Cardiac septum (tissue), 1 donor: ENCODE measurements around the gene BSND. TPM values are rescaled to one million over a fixed set of nuclear protein-coding genes. Genes with fewer than 3 reads are reported as not detected.
A peak's percentile ranks its signal among the peaks of the same experiment; 100 is the strongest.
"Not testable (repeated sequence)": the region's sequence is repeated elsewhere in the genome, so short reads cannot be mapped to it uniquely, and the experiment has no call there.

Source experiments
- DNase-seq: peaks from one replicate; pipeline ENCODE4 v3.0.0-alpha.2; 2020; ENCODE audit warnings: low spot score
- intact Hi-C: fragments of 100-400 bp; cut with DNase I; formaldehyde crosslinking; loops from one replicate; pipeline ENCODE4 v1.14.0; 2022
- total RNA-seq: library from RNA; stranded (reverse); fragmentation: NEBNext Ultra II Directional; extraction: Animal tissue kit (Norgen Biotek cat#: 25700); gene quantifications from one replicate; pipeline ENCODE4 v1.2.1, GENCODE V29; 2021
- donor health status: DM: no; HTN: no; CAD: no.

The BSND gene
- total RNA-seq, 1 donor from 2014 or later = not detected

DNA sequence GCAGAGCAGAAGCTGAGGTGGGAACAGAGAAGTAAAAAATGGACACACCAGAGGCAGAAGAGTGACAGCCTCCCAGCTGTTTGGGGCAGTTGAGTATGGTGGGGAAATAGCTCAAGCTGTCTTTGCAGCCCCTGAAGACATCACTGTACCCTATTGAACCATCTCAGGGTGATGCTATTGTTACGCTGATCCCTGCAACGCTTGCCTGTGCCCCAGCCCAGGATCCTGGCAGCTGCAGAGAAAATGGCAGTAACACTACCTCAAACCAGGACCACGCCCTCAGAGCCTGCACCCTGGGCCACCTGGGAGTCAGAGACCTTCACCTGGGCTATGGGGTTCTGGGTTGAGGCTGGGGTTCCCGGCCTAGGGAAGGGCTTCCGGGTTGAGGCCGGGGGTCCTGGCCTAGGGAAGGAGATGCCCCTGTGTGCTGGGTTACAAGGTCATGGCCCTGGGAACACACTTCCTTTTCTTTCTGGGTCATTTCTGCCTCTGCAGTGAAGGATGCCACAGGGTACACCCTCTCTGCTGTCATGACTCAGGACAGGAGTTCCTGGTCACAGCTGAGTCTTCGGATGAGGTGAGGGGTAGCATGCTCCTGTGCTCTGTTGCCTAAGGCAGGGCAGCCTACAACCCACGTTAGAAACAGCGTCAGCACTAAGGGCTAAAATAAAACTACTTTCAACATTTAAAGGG is 11.6 kb downstream of the BSND start:
- no peak for DNase-seq
- intact Hi-C loops = no loop called here

DNA sequence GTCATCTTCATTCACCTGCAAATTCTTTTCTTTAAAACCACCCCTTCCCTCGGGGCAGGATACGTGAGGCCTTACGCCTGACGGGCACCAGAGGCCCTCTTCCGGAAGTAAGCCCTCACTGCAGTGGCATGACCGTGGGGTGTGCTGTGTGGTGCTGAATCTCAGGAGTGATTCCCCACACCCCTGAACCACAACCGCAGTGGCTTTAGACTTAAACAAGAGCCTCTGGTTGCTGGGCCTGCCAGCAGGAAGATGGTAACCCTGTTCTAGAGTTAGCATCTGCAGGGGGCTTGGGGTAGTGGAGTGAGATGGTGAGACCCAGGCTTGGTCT is 12.1 kb downstream of the BSND start:
- DNase-seq = no peak

DNA sequence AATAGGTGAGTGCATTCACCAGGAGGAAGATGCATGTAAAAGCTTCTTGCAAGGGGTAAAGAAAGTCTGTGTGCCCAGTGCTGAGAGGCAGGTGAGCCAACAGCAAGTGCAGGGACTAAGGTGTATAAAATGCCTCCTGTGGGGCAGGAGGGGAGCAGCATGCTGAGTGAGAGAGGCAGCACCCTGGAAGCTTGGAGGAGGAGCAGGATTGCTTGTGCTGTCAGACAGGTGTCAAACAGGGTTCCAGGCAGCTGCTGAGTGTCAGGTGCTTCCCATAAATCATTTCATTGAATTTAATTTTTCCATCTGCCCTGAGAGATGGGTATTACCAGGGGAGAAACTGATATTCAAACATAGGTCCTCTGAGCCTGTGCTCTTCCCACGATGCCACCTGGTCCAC is 13.9 kb downstream of the BSND start:
- intact Hi-C loops = no loop called here

More for the DNA sequence above, 12.1 kb downstream of the BSND start:
- intact Hi-C loops = no loop called here

DNA sequence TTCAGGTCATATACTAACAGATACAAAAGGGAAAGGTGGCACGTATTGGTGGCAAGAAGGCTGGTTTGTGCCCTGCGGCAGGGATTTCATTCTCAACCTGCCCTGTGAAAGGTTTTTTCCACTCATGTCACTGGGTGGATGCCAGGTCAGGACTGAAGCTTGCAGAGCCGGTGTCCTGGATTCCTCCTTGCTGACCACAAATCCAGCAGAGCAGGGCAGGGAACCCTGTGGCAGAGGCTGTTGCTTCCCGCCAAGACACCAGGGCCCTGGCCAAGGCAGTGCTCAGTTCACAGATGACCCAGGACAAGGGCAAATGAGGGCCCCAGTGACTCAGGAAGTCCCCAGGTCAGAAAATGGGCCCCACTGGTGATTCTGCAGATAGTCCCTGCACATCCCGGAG is 16.4 kb downstream of the BSND start:
- intact Hi-C loops = no loop called here
- no peak for DNase-seq

More for the DNA sequence above, 13.9 kb downstream of the BSND start:
- no peak for DNase-seq

DNA sequence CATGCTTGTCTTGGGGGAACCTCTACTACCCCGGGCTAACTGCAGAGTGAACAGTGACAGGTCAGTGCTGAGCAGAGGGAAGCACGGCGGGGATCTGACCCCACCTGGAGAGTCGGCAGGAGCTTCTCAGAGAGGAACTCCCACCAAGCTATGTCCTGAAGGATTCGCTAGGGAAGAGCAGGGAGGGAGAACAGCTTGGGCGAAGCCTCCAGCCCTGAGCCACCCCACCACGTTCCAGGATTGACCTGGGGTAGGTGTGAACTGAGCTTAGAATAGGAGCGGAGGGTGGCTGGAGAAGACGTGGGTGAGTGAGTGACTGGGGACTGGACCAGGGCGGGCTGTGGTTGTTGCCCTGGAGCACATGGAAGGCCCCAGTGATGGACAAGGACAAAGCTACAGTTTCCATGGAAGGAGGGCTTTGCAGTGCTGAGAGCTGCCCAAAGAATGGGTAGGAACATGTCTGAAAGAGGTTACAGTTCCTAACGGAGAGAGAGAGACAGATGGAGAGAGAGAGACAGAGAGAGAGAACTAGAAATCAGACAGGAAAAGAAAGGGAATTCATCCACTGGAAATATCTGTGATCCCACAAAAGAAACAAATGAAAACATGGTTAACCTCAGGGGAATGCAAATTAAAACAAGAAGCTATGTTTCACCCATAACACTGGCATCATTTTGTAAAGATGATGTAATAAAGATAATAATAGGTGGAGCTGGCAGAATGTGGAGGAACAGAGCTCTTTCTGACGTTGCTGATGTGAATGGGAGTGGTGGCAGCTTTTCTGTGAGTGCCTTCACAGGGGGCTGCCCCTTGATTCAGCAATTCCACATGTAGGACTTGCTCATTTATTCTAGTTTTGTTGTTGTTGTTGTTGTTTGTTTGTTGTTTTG is 17.2 kb downstream of the BSND start:
- intact Hi-C loops = no loop called here
- DNase-seq = no peak

DNA sequence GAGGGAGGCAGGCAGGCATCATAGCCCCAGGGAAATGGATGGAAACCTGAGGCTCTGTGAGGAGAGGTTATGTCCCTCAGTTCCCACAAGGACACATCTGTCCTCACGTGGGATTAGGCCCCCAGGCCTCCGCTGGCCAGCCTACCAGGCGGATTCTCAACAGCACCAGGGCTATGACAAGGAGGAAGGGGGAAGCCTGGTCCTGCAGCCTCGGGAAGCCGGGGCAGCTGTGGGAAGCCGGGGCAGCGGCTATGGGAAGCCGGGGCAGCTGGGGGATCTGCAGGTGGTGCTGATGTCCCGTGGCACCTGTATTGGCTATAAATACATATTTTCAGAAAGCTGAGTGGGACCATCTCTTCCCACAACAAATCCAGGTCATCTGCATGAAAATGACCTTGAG is 19.7 kb downstream of the BSND start:
- DNase-seq = no peak
- intact Hi-C loops = no loop called here

DNA sequence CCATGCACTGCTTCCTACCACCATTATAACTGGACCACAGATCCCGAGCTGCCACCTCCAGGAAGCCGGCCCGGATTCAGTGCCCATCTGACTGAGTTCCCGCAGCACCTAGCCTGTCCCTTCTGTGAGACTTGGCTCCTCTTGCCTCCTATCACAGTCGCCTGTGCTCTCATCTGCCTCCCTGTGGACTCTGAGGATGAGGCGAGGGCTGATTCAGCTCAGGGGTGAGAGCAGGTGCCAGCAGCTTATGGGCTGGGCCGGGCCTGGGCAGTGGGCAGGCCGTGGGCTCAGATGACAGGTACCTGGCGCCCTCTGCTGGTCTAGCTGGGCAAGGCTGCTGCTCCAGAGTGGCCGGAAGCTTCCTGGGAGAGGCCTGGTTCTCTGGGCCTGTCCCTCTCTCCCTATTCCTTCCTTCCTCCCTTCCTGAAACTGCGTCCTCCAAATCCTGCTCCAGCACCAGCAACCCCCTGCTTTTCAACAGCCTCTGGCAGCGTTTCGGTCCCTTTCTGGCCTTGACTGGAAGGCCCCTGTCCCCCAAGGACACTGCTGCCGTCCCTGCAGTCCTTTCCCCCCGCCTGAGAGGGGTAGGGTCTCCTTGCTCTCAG is 23.3 kb downstream of the BSND start:
- intact Hi-C loops = loop anchor here (2.0 kb wide), 1 partner anchor 71 kb away; no protein-coding TSS in a partner anchor
- DNase-seq = peak; percentile 86

DNA sequence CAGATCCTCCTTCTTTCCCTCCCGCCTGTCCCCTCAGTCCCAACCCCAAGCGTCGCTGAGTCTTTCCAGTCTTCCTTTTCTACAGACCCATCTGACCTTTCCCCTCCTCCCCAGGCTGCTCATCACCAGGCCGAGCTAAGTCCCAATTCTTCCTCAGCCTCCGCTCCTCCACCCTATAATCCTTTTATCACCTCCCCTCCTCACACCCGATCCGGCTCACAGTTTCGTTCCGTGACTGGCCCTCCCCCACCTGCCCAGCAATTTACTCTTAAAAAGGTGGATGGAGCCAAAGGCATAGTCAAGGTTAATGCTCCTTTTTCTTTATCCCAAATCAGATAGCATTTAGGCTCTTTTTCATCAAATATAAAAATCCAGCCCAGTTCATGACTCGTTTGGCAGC is 25.4 kb downstream of the BSND start:
- intact Hi-C loops, DNase-seq: not testable (repeated sequence)

DNA sequence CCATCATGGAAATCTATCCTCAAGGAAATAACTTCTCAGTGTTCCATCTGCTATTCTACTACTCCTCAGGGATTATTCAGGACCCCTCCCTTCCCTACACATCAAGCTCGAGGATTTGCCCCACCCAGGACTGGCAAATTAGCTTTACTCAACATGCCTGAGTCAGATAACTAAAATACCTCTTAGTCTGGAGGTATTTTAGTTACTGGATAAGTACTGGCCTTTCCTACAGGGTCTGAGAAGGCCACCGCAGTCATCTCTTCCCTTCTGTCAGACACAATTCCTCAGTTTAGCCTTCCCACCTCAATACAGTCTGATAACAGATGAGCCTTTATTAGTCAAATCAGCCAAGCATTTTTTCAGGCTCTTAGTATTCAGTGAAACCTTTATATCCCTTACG is 27.9 kb downstream of the BSND start:
- intact Hi-C loops, DNase-seq: not testable (repeated sequence)

DNA sequence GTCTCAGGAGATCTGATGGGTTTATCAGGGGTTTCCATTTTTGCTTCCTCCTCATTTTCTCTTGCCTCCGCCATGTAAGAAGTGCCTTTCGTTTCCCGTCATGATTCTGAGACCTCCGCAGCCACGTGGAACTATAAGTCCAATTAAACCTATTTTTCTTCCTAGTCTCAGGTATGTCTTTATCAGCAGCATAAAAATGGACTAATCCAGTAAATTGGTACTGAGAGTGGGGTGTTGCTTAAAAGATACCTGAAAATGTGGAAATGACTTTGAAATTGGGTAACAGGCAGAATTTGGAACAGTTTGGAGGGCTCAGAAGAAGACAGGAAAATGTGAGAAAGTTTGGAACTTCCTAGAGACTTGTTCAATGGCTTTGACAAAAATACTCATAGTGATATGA is 32.4 kb downstream of the BSND start:
- intact Hi-C loops, DNase-seq: not testable (repeated sequence)

DNA sequence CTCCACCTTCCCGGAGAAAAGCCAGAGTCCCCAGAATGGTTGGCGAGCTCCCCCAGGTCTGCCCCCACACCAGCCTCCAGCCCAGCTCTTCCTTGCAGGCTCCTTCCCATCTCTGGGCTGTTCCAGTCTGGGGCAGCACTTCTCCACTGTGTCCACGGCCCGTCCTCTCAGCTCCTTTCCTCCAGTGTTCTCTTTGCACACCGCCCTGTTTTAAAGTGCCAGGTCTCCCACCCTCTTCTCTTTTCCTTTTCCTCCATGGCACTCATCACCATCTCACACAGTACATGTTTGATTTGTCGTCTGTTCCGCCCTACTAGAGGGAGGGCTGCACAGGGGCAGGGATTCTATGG is 34.5 kb downstream of the BSND start:
- DNase-seq = no peak
- intact Hi-C loops = no loop called here

DNA sequence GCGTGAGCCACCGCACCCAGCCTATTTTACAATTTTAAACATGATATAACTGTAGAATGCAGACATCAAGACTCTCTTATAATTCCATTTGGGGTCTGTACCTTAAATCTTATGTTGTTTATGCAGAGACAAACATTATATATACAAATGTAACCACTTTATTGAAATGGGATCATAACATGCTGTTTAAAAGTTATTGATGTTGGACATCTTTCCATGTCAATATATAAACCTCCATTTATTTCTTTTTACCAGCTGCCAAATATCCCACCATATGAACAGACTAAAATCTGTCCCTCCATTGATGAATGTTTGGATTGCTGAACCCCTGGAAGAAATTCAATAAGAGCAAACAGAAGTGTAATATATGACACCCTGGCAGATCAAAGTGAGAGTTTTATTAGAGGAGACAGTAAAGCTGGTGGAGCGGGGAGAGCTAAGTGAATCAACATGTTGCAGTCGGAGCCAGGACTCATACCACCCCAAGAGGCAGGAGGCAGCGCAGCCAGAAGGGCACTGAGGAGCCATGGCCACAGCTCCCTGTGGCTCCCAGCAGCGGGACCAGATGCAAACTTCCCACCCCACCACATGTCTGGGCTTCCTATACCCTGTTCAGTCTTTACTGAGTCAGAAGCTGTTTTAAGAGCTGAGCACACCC is 35.9 kb downstream of the BSND start:
- intact Hi-C loops = no loop called here
- DNase-seq = no peak

DNA sequence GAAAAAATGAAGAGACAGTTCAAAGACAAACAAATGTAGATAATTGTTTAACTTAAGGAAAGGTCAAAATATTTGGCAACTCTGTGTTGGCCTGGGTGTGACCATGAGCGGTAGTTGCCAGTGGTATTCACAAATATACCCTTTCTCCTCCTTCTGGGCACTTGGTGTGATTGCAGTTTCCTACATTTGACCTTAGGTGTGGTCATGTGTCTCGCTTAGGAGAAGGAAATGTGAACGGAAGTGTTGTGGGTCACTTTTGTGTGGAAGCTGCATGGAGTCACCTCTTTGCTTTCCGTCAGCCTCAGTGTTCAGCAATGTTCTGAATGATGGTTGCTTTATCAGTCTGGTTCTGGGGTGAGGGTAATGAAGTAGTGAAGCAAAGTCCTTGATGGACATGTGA is 37.2 kb downstream of the BSND start:
- no peak for DNase-seq
- intact Hi-C loops = no loop called here

DNA sequence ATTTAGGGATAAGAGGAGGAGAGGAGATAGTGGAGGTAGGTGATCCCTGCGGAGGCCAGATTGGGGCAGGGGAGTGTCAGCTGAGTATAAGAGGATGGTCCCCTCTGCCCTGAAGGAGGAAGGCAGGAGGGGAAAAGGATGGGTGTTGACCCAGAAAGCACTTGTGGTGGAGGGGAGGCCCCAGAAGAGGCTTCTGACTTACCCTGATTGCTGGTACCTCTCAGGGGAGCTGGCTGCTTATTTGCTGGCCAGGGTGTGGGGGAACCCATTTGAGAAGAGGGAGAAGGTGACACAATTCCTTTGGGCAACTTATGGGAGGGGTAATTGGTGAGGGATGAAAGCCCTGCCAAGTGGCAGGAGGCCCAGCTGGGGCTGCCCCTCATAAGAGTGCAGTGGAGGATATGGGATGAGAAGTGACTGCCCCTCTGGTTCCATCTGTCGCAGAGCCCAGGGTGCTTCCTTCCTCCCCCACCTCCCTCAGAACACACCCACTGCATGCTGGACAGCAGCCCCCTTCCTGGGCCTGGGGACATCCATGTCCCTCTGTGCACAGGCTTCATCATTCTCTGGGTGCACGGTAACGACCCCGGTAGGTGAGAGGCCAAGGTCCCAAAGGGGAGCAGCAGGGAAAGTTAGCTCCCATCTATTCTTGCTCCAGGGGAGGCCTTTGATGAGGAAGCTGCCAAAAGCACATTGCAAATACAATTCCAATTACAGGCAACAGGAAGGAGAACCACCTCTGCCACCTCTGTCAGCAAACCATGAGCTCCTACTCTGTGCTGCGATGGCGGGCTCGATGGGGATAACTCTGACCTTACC is 39.2 kb downstream of the BSND start:
- no peak for DNase-seq
- intact Hi-C loops = no loop called here

DNA sequence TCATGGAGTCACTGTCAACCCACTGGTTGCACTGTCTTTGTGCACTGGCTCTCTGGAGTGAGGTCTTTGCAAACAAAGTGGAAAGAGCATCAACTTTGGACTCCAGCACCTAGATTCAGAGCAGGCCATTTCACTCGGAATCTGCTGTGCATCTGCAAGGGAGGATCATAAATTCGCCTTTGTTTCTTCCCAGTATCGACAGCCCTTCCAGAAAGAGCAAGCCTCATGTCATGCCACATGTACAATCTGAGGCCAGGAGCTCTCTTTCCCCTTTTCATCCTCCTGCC is 39.8 kb downstream of the BSND start:
- no peak for DNase-seq
- intact Hi-C loops = no loop called here

DNA sequence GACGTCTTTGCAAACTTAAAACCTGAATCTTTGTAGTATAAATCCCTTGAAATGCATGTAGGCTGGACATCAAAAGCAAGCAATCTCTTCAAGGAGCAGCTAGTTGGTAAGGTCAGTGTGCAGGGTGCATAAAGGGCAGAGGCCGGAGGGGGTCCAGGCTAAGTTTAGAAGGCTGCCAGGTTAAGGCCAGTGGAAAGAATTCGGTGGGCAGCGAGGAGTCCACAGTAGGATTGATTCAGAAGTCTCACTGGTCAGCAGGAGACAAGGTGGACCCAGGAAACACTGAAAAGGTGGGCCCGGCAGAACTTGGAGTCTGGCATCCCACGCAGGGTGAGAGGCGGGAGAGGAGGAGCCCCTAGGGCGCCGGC is 40.2 kb downstream of the BSND start:
- intact Hi-C loops = no loop called here

DNA sequence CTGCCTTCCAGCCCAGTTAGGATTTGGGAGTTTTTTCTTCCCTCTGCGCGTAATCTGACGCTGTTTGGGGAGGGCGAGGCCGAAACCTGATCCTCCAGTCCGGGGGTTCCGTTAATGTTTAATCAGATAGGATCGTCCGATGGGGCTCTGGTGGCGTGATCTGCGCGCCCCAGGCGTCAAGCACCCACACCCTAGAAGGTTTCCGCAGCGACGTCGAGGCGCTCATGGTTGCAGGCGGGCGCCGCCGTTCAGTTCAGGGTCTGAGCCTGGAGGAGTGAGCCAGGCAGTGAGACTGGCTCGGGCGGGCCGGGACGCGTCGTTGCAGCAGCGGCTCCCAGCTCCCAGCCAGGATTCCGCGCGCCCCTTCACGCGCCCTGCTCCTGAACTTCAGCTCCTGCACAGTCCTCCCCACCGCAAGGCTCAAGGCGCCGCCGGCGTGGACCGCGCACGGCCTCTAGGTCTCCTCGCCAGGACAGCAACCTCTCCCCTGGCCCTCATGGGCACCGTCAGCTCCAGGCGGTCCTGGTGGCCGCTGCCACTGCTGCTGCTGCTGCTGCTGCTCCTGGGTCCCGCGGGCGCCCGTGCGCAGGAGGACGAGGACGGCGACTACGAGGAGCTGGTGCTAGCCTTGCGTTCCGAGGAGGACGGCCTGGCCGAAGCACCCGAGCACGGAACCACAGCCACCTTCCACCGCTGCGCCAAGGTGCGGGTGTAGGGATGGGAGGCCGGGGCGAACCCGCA is 40.8 kb downstream of the BSND start, which contains the start of gene PCSK9:
Gene PCSK9 (plus strand): TSS at position 207 of the 741 bp plus-strand sequence. CDS start 290 bp downstream, at position 497.
- intact Hi-C loops = no loop called here

More for the DNA sequence above, 40.2 kb downstream of the BSND start:
- no peak for DNase-seq

DNA sequence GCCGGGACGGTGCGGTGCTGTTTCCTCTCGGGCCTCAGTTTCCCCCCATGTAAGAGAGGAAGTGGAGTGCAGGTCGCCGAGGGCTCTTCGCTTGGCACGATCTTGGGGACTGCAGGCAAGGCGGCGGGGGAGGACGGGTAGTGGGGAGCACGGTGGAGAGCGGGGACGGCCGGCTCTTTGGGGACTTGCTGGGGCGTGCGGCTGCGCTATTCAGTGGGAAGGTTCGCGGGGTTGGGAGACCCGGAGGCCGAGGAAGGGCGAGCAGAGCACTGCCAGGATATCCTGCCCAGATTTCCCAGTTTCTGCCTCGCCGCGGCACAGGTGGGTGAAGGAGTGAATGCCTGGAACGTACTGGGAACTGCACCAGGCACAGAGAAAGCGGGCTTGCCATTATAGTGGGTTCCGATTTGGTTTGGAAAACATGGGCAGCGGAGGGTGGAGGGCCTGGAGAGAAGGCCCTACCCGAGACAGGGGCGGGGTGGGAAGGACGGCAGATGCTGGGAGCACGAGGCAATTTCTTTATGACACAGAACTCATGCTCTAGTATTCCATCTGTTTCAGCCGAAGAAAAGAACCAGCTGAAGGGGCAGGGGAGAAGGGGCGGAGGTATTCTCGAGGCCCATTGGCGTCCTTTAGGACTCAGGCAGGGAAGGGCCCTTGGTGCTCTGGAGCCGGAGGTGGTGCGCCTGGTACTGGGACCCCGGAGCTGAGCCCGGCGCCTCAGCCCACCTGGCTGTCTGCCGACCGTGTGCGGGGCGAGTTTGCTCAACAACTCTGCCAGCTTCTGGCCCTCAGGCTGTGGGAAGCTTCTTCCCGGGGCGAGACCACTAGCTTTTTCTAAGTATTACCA is 41.6 kb downstream of the BSND start:
- DNase-seq = no peak
- intact Hi-C loops = no loop called here

More for the DNA sequence above, 40.8 kb downstream of the BSND start, which contains the start of gene PCSK9:
- no peak for DNase-seq
